ENCODE results near the gene MMP14. TPM values are rescaled to one million over a fixed set of nuclear protein-coding genes. Genes with fewer than 3 reads are reported as not detected.

Gene MMP14
- total and polyA plus RNA-seq, 9 of the 15 experiments (the other 6 are each of a cell fraction or from before 2014, with no cell fraction given): 0.36 to 5.8 (median 1.3) TPM; not detected in 2

DNA sequence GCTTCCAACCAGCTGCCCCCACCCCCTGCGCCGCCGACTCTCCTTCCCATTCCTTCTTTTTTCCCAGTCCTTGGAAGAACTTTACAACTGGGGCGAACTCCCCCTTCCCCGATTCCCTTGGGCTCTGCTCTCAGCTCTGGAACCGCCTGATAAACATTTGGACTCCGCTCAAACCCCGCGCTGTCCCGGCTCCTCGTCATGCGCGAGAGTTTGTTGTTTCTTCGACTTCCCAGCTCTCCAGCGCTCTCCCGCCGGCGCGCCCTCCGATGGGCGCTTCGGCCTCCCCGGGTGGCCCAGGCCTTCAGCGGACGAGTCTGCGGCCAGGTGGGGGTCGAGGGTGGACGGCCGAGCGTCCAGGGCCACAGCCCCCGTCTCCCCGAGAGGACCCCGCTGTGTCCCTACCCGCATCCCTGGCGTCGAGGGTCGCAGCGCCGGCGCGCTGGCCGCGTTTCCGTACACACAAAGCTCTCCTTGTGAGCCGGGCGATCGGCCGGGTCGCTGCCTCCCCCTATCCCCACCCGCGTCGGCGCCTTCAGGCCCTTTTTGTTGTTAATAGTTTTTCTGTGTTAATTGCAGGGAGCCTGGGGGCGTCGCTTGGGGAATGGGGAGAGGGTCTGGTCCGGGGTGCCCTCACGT lies 847 bp downstream of the MMP14 start:
- Histone ChIP-seq H3K27ac (ENCODE audit: extremely low read depth, low read depth, low read length) (no peak overlapping the region), H3K4me1 (replicated peaks in 1 of 2; ENCODE audit: control insufficient read depth in 2 of 2, insufficient read depth in 2 of 2, low read length in 2 of 2) (peaks cover 0 to 12% of the 10 kb centered on the region in 2 experiments; a peak in 1 of 5 replicates), H3K9me3 (replicated peaks; ENCODE audit: control insufficient read depth, insufficient read depth, low read depth, low read length) (no peaks in the 10 kb centered on the region), H2AFZ (ENCODE audit: low read depth, low read length) (no peak overlapping the region), H3K36me3 (ENCODE audit: control insufficient read depth, insufficient read depth, low read length) (peaks cover 32% of the 10 kb centered on the region; the same call in 2 of the 3 replicates), H3K27me3 (ENCODE audit: control insufficient read depth in 2 of 2, insufficient read depth in 2 of 2, low read length in 2 of 2) (no peaks in the 10 kb centered on the region), H3K79me2 (ENCODE audit: control insufficient read depth, insufficient read depth, low read length) (no peaks in the 10 kb centered on the region), H3K4me3 (no peak overlapping the region), H4K20me1 (replicated peaks; ENCODE audit: control insufficient read depth, insufficient read depth, low read length) (no peaks in the 10 kb centered on the region), H3K4me2 (ENCODE audit: insufficient read depth, low read length) (no peak overlapping the region), H3K9me1 (ENCODE audit: control insufficient read depth, insufficient read depth, low read length) (no peaks in the 10 kb centered on the region), H3K9ac (ENCODE audit: insufficient read depth in 1 of 2, low read depth in 2 of 2, low read length in 2 of 2) (no peak overlapping the region)
- no TSS peak for BruUV-seq (replicated peaks)
- ChIA-PET POLR2A (interaction anchor here (1.1 to 1.3 kb wide), 2 partner anchors 13 to 14 kb away, joined by 4 to 9 read pairs; no protein-coding TSS in a partner anchor), CTCF (ENCODE audit: low intra/inter-chr PET ratio) (no interaction called here)
- FAIRE-seq (no peak), ATAC-seq (no peak), DNase-seq (ENCODE audit: extremely low read depth in 1 of 4, low spot score in 3 of 4) (peak in 1 of 4 experiments; percentile 17)
- in situ Hi-C loops (cut with MboI) (no loop called here), intact Hi-C loops (cut with micrococcal nuclease) (no loop called here)
- WGBS (ENCODE audit: insufficient coverage, low coverage, missing lambda C conversion rate): 87% methylated on average over 23 of the region's 57 CpGs
- TF ChIP-seq ARID2 (IDR thresholded peaks at IDR 0.05): no peak
- TF ChIP-seq POLR2G (IDR thresholded peaks at IDR 0.05; ENCODE audit: low read depth, low read length): peak; percentile 69
- TF ChIP-seq, protein P1, sequence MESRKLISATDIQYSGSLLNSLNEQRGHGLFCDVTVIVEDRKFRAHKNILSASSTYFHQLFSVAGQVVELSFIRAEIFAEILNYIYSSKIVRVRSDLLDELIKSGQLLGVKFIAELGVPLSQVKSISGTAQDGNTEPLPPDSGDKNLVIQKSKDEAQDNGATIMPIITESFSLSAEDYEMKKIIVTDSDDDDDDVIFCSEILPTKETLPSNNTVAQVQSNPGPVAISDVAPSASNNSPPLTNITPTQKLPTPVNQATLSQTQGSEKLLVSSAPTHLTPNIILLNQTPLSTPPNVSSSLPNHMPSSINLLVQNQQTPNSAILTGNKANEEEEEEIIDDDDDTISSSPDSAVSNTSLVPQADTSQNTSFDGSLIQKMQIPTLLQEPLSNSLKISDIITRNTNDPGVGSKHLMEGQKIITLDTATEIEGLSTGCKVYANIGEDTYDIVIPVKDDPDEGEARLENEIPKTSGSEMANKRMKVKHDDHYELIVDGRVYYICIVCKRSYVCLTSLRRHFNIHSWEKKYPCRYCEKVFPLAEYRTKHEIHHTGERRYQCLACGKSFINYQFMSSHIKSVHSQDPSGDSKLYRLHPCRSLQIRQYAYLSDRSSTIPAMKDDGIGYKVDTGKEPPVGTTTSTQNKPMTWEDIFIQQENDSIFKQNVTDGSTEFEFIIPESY (CRISPR knock-in tag; IDR thresholded peaks at IDR 0.05): peak; percentile 92
- TF ChIP-seq, protein P2, sequence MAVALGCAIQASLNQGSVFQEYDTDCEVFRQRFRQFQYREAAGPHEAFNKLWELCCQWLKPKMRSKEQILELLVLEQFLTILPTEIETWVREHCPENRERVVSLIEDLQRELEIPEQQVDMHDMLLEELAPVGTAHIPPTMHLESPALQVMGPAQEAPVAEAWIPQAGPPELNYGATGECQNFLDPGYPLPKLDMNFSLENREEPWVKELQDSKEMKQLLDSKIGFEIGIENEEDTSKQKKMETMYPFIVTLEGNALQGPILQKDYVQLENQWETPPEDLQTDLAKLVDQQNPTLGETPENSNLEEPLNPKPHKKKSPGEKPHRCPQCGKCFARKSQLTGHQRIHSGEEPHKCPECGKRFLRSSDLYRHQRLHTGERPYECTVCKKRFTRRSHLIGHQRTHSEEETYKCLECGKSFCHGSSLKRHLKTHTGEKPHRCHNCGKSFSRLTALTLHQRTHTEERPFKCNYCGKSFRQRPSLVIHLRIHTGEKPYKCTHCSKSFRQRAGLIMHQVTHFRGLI (CRISPR knock-in tag; IDR thresholded peaks at IDR 0.05): no peak
- TF ChIP-seq, protein P3, sequence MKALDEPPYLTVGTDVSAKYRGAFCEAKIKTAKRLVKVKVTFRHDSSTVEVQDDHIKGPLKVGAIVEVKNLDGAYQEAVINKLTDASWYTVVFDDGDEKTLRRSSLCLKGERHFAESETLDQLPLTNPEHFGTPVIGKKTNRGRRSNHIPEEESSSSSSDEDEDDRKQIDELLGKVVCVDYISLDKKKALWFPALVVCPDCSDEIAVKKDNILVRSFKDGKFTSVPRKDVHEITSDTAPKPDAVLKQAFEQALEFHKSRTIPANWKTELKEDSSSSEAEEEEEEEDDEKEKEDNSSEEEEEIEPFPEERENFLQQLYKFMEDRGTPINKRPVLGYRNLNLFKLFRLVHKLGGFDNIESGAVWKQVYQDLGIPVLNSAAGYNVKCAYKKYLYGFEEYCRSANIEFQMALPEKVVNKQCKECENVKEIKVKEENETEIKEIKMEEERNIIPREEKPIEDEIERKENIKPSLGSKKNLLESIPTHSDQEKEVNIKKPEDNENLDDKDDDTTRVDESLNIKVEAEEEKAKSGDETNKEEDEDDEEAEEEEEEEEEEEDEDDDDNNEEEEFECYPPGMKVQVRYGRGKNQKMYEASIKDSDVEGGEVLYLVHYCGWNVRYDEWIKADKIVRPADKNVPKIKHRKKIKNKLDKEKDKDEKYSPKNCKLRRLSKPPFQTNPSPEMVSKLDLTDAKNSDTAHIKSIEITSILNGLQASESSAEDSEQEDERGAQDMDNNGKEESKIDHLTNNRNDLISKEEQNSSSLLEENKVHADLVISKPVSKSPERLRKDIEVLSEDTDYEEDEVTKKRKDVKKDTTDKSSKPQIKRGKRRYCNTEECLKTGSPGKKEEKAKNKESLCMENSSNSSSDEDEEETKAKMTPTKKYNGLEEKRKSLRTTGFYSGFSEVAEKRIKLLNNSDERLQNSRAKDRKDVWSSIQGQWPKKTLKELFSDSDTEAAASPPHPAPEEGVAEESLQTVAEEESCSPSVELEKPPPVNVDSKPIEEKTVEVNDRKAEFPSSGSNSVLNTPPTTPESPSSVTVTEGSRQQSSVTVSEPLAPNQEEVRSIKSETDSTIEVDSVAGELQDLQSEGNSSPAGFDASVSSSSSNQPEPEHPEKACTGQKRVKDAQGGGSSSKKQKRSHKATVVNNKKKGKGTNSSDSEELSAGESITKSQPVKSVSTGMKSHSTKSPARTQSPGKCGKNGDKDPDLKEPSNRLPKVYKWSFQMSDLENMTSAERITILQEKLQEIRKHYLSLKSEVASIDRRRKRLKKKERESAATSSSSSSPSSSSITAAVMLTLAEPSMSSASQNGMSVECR (CRISPR knock-in tag; IDR thresholded peaks at IDR 0.05): no peak
- TF ChIP-seq RBM22 (IDR thresholded peaks at IDR 0.05; ENCODE audit: low read depth, low read length, poor library complexity, severe bottlenecking): peak; percentile 32
- TF ChIP-seq, protein P4, sequence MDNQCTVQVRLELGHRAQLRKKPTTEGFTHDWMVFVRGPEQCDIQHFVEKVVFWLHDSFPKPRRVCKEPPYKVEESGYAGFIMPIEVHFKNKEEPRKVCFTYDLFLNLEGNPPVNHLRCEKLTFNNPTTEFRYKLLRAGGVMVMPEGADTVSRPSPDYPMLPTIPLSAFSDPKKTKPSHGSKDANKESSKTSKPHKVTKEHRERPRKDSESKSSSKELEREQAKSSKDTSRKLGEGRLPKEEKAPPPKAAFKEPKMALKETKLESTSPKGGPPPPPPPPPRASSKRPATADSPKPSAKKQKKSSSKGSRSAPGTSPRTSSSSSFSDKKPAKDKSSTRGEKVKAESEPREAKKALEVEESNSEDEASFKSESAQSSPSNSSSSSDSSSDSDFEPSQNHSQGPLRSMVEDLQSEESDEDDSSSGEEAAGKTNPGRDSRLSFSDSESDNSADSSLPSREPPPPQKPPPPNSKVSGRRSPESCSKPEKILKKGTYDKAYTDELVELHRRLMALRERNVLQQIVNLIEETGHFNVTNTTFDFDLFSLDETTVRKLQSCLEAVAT (IDR thresholded peaks at IDR 0.05): no peak
- TF ChIP-seq HMGN3 (IDR thresholded peaks at IDR 0.05; ENCODE audit: borderline replicate concordance, extremely low read depth, insufficient read length, low read depth, low read length): no peak
- TF ChIP-seq CBX8 (IDR thresholded peaks at IDR 0.05; ENCODE audit: borderline replicate concordance, extremely low read depth, low read depth, low read length, poor library complexity, severe bottlenecking): no peak
- TF ChIP-seq SIN3B (IDR thresholded peaks at IDR 0.05; ENCODE audit: low read depth): no peak
- TF ChIP-seq HDAC8 (tag; IDR thresholded peaks at IDR 0.05): no peak

Data from K562 (cell line).